SK-N-MC (cell line): Measurements from ENCODE around the gene FHIT.

Experiments
- EZH2 ChIP-seq: fragments of 200-600 bp; sonication (generic); IDR thresholded peaks from one replicate; pipeline ENCODE4 v1.6.1; 2017; ENCODE audit warnings: antibody characterized with exemption
- FOXP2 ChIP-seq: optimal IDR thresholded peaks from 2 replicates; pipeline ENCODE3; 2011; ENCODE audit warnings: mild to moderate bottlenecking, moderate library complexity; ENCODE audit not compliant: insufficient read depth; ENCODE audit errors: extremely low read length, control extremely low read depth
- POLR2AphosphoS5 ChIP-seq: IDR thresholded peaks from 2 replicates; pipeline ENCODE4 v1.6.1; 2012; ENCODE audit warnings: mild to moderate bottlenecking, low read depth, low read length, borderline replicate concordance

DNA sequence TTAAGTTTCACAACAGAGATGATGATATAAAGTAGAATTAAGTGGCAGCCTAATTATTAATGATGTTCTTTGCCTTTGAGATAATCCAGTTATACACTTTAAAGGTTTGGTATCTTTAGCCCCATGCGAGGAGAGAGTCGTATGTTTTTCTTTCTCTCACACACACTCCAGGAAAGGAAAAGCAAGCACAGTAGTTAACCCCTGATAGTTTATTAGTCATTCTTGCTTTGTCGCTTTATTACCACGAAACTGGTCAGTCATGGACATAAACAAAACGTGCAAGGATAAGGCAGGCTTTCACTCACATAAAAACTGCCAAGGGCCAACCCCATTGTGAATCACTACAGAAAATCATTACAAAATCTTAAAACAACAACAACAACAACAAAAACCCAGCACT, 866.9 kb downstream of the FHIT start:
- TF ChIP-seq EZH2: no peak
- TF ChIP-seq POLR2AphosphoS5: no peak
- TF ChIP-seq FOXP2: no peak
